ENCODE measurements around the gene TLCD4. TPM values are rescaled to one million over a fixed set of nuclear protein-coding genes. Genes with fewer than 3 reads are reported as not detected.

TLCD4 gene
- total RNA-seq, 1 experiment from 2014 or later = 12.1 TPM

DNA sequence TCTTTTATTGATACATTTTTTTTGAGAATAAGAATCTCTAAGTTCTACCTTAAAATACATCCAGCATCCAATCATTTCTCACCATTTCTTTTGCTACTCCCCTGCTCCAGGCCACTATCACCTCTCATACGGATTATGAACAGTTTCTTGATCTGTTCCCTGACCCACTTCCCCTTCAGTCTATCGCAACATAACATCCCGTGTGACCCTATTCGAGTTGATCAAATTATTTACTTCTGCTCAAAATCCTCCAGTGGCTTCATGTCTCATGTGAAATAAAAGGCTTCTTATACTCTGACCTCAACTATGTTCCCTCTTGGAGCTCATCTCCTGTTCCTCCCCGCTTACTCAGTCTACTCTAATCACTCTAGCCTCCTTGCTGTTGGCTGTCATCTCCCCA, 49.6 kb upstream of the TLCD4 start:
- no peak overlapping the region for H3K27ac ChIP-seq (ENCODE audit: low read depth, low read length)
- no peak for TF ChIP-seq ELF1 (IDR thresholded peaks at IDR 0.05; ENCODE audit: borderline replicate concordance, low read depth)
- TF ChIP-seq SRF (IDR thresholded peaks at IDR 0.05; ENCODE audit: low read depth) = no peak
- no peak for TF ChIP-seq EZH2phosphoT487 (IDR thresholded peaks at IDR 0.05; ENCODE audit: borderline replicate concordance)
- no peak for TF ChIP-seq CEBPB (IDR thresholded peaks at IDR 0.05; ENCODE audit: low read depth)
- TF ChIP-seq, protein P1, sequence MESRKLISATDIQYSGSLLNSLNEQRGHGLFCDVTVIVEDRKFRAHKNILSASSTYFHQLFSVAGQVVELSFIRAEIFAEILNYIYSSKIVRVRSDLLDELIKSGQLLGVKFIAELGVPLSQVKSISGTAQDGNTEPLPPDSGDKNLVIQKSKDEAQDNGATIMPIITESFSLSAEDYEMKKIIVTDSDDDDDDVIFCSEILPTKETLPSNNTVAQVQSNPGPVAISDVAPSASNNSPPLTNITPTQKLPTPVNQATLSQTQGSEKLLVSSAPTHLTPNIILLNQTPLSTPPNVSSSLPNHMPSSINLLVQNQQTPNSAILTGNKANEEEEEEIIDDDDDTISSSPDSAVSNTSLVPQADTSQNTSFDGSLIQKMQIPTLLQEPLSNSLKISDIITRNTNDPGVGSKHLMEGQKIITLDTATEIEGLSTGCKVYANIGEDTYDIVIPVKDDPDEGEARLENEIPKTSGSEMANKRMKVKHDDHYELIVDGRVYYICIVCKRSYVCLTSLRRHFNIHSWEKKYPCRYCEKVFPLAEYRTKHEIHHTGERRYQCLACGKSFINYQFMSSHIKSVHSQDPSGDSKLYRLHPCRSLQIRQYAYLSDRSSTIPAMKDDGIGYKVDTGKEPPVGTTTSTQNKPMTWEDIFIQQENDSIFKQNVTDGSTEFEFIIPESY (IDR thresholded peaks at IDR 0.05; ENCODE audit: extremely low read depth, insufficient replicate concordance, low read length) = no peak
- TF ChIP-seq FOSL1 (IDR thresholded peaks at IDR 0.05; ENCODE audit: low read depth) = no peak
- no peak for TF ChIP-seq SP1 (IDR thresholded peaks at IDR 0.05; ENCODE audit: low read depth)
- H3K4me3 ChIP-seq (replicated peaks in 1 of 2; ENCODE audit: low read depth in 1 of 2, low read length in 2 of 2) = no peak overlapping the region
- intact Hi-C loops (cut with micrococcal nuclease) = no loop called here
- ATAC-seq (no peak), DNase-seq (ENCODE audit: low read depth, low spot score) (no peak)
- ChIA-PET POLR2A (no interaction called here), RAD21 (ENCODE audit: low non-redundant PET in 1 of 2, low total read pairs in 2 of 2, uncharacterized antibody in 2 of 2, unreplicated experiment in 2 of 2) (no interaction called here), CTCF (no interaction called here)
- H2AFZ ChIP-seq (ENCODE audit: low read depth, low read length, poor library complexity, severe bottlenecking) = no peak overlapping the region
- no peak overlapping the region for H3K4me2 ChIP-seq (ENCODE audit: low read length)
- no peaks in the 10 kb centered on the region for H3K9me3 ChIP-seq (ENCODE audit: control insufficient read depth in 1 of 2, insufficient read depth in 1 of 2, low read depth in 1 of 2, low read length in 2 of 2)
- no TSS peak for BruUV-seq (replicated peaks)
- peaks cover 0 to 16% of the 10 kb centered on the region in 2 experiments; a peak in 2 of 4 replicates for H3K4me1 ChIP-seq (ENCODE audit: control insufficient read depth in 1 of 2, insufficient read depth in 2 of 2, low read length in 2 of 2)
- H3K79me2 ChIP-seq (ENCODE audit: insufficient read depth, low read length) = no peaks in the 10 kb centered on the region
- no peaks in the 10 kb centered on the region; a peak in 1 of 4 replicates for H3K36me3 ChIP-seq (ENCODE audit: control insufficient read depth in 1 of 2, insufficient read depth in 2 of 2, low read length in 2 of 2)
- H3K9ac ChIP-seq (ENCODE audit: low read length) = no peak overlapping the region
- no peaks in the 10 kb centered on the region for H3K27me3 ChIP-seq (ENCODE audit: insufficient read depth, low read length)
- no peaks in the 10 kb centered on the region for H3K9me2 ChIP-seq (ENCODE audit: insufficient read depth)
- no peaks in the 10 kb centered on the region for H4K20me1 ChIP-seq (ENCODE audit: insufficient read depth)

DNA sequence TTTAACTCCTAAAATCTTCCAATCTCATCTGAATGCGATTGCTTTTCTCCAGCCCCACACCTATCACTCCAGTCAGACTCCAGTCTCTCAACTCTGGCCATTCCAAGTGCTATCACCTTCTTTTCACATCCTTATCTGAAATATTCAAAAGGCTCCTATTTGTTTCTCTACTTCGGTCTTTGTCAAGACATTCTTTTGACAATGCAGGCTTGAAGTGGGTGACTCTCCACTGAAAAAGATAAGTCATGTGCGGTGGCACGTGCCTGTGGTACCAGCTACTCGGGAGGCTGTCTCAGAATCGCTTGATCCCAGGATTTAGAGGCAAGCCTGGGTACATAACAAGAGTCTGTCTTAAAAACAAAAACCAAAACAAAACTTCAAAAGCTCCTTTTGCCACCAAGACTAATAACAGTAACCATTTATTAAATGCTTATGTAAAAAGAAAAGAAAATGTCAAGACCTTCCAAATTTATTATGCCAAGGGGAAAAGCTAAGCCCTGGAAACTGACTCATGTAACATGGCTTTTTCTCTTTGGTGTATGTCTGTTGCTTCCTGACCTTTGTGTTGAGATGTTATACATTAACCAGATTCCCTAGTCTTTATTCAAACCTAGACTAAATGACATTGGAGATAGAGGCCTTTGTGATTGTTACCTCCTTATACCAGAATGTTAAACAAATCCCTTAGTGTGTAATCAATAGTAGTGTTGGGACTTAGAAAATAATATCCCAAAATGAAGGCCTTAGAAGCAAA, 48.0 kb upstream of the TLCD4 start:
- Histone ChIP-seq H2AFZ (ENCODE audit: low read depth, low read length, poor library complexity, severe bottlenecking) (no peak overlapping the region), H4K20me1 (ENCODE audit: insufficient read depth) (no peaks in the 10 kb centered on the region), H3K9ac (ENCODE audit: low read length) (no peak overlapping the region), H3K4me1 (ENCODE audit: control insufficient read depth in 1 of 2, insufficient read depth in 2 of 2, low read length in 2 of 2) (peaks cover 0 to 22% of the 10 kb centered on the region in 2 experiments; a peak in 2 of 4 replicates), H3K4me3 (replicated peaks in 1 of 2; ENCODE audit: low read depth in 1 of 2, low read length in 2 of 2) (no peak overlapping the region), H3K27me3 (ENCODE audit: insufficient read depth, low read length) (no peaks in the 10 kb centered on the region), H3K4me2 (ENCODE audit: low read length) (no peak overlapping the region), H3K79me2 (ENCODE audit: insufficient read depth, low read length) (no peaks in the 10 kb centered on the region), H3K27ac (ENCODE audit: low read depth, low read length) (no peak overlapping the region), H3K9me2 (ENCODE audit: insufficient read depth) (no peaks in the 10 kb centered on the region), H3K36me3 (ENCODE audit: control insufficient read depth in 1 of 2, insufficient read depth in 2 of 2, low read length in 2 of 2) (no peaks in the 10 kb centered on the region), H3K9me3 (ENCODE audit: control insufficient read depth in 1 of 2, insufficient read depth in 1 of 2, low read depth in 1 of 2, low read length in 2 of 2) (no peaks in the 10 kb centered on the region)
- no TSS peak for BruUV-seq (replicated peaks)
- CTCF ChIA-PET = no interaction called here
- intact Hi-C loops (cut with micrococcal nuclease) = no loop called here
- no peak for DNase-seq (ENCODE audit: low read depth, low spot score)
- RAD21 ChIA-PET (ENCODE audit: low non-redundant PET in 1 of 2, low total read pairs in 2 of 2, uncharacterized antibody in 2 of 2, unreplicated experiment in 2 of 2) = no interaction called here
- POLR2A ChIA-PET = no interaction called here
- no peak for ATAC-seq
- TF ChIP-seq YY1 (IDR thresholded peaks at IDR 0.05; ENCODE audit: extremely low read depth, insufficient replicate concordance, low read depth, low read length) (no peak), ZNF274 (IDR thresholded peaks at IDR 0.05; ENCODE audit: low read depth, low read length) (no peak), ELF1 (IDR thresholded peaks at IDR 0.05; ENCODE audit: borderline replicate concordance, low read depth) (no peak), CBX3 (IDR thresholded peaks at IDR 0.05; ENCODE audit: low read depth) (no peak), EZH2phosphoT487 (IDR thresholded peaks at IDR 0.05; ENCODE audit: borderline replicate concordance) (no peak), SP1 (IDR thresholded peaks at IDR 0.05; ENCODE audit: low read depth) (no peak), ZFX (IDR thresholded peaks at IDR 0.05) (no peak), POLR2A (IDR thresholded peaks at IDR 0.05; ENCODE audit: borderline replicate concordance, extremely low read depth, insufficient read depth, insufficient read length) (no peak), SRF (IDR thresholded peaks at IDR 0.05; ENCODE audit: low read depth) (no peak), JUND (IDR thresholded peaks at IDR 0.05) (no peak), SIN3A (IDR thresholded peaks at IDR 0.05; ENCODE audit: low read depth) (no peak), EZH2 (IDR thresholded peaks at IDR 0.05) (no peak)
- TF ChIP-seq, protein P2, sequence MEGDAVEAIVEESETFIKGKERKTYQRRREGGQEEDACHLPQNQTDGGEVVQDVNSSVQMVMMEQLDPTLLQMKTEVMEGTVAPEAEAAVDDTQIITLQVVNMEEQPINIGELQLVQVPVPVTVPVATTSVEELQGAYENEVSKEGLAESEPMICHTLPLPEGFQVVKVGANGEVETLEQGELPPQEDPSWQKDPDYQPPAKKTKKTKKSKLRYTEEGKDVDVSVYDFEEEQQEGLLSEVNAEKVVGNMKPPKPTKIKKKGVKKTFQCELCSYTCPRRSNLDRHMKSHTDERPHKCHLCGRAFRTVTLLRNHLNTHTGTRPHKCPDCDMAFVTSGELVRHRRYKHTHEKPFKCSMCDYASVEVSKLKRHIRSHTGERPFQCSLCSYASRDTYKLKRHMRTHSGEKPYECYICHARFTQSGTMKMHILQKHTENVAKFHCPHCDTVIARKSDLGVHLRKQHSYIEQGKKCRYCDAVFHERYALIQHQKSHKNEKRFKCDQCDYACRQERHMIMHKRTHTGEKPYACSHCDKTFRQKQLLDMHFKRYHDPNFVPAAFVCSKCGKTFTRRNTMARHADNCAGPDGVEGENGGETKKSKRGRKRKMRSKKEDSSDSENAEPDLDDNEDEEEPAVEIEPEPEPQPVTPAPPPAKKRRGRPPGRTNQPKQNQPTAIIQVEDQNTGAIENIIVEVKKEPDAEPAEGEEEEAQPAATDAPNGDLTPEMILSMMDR (IDR thresholded peaks at IDR 0.05 in 2 of 3, conservative IDR thresholded peaks at IDR 0.05 in 1 of 3; ENCODE audit: borderline replicate concordance in 1 of 3, insufficient read depth in 1 of 3, low read depth in 2 of 3, low read length in 2 of 3) = no peak
- TF ChIP-seq, protein P3, sequence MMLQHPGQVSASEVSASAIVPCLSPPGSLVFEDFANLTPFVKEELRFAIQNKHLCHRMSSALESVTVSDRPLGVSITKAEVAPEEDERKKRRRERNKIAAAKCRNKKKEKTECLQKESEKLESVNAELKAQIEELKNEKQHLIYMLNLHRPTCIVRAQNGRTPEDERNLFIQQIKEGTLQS (IDR thresholded peaks at IDR 0.05) = no peak
